OCI-LY3 (cell line): ENCODE results near the gene MTCP1.

Experiments
- EZH2phosphoT487 ChIP-seq: fragments of 200-600 bp; shearing (Covaris generic); IDR thresholded peaks from 2 replicates; pipeline ENCODE4 v1.6.1; 2018; ENCODE audit warnings: antibody characterized with exemption, mixed run types, low read depth
- TF ChIP-seq, protein P1 (sequence below): fragments of 200-600, 300-600 bp; sonication (generic); IDR thresholded peaks from 2 replicates; pipeline ENCODE4 v1.5.1; 2014; ENCODE audit warnings: antibody characterized with exemption, low read length, low read depth

DNA sequence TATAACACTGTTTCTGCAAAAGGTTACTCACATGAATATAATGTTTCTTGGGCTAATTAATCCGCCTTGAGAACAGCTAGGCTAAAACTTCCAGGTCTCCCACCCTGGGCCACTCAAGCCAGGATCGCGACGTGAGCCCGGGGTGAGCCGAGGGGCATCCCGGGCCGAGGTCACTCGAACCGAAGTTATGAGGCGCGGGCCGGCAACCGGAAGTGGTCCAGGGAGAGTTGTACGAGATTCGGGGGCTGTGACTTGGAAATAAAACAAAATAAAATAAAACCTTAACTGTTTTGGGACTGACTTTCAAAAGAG lies 317 bp downstream of the MTCP1 start:
- TF ChIP-seq, protein P1, sequence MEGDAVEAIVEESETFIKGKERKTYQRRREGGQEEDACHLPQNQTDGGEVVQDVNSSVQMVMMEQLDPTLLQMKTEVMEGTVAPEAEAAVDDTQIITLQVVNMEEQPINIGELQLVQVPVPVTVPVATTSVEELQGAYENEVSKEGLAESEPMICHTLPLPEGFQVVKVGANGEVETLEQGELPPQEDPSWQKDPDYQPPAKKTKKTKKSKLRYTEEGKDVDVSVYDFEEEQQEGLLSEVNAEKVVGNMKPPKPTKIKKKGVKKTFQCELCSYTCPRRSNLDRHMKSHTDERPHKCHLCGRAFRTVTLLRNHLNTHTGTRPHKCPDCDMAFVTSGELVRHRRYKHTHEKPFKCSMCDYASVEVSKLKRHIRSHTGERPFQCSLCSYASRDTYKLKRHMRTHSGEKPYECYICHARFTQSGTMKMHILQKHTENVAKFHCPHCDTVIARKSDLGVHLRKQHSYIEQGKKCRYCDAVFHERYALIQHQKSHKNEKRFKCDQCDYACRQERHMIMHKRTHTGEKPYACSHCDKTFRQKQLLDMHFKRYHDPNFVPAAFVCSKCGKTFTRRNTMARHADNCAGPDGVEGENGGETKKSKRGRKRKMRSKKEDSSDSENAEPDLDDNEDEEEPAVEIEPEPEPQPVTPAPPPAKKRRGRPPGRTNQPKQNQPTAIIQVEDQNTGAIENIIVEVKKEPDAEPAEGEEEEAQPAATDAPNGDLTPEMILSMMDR, result no peak
- no peak for TF ChIP-seq EZH2phosphoT487
